Hindlimb muscle (tissue), 1 donor: ENCODE results near the gene TSPAN17. TPM values are rescaled to one million over a fixed set of nuclear protein-coding genes. Genes with fewer than 3 reads are reported as not detected.
"Not testable (repeated sequence)": the region's sequence is repeated elsewhere in the genome, so short reads cannot be mapped to it uniquely, and the experiment has no call there.

Experiments
- DNase-seq: peaks from one replicate; pipeline ENCODE4 v3.0.0-alpha.2; 2013
- polyA plus RNA-seq: library from polyadenylated mRNA; unstranded; fragments of 120-200 nt; gene quantifications from one replicate; pipeline ENCODE4 v1.2.1, GENCODE V29; 2013; ENCODE audit not compliant: insufficient read length

The TSPAN17 gene
- polyA plus RNA-seq, 1 donor: 26.6 TPM

DNA sequence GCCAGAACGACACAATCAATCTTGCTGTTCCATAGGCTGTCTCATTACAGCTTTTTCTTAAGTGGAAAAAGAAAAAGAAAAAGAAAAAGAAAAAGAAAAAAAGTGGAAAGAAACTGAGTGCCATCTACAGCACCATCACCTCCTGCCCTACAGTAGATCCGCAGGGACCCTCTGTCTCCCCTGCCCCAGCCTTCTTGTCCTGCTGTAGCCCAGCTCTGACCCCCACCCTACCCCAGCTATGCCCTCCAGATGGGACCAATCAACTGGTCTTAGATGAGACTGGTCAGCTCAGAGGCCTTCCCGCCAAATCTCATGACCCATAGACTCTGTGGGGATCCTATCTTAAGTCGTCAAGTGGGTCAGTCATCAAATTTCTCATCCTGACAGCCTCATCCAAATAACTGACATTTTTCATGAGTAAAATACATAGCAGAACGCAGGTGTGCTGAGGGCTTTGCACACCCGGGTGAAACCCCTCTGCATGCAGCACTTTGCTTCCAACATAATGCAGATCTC is 34.8 kb downstream of the TSPAN17 start:
- no peak for DNase-seq

DNA sequence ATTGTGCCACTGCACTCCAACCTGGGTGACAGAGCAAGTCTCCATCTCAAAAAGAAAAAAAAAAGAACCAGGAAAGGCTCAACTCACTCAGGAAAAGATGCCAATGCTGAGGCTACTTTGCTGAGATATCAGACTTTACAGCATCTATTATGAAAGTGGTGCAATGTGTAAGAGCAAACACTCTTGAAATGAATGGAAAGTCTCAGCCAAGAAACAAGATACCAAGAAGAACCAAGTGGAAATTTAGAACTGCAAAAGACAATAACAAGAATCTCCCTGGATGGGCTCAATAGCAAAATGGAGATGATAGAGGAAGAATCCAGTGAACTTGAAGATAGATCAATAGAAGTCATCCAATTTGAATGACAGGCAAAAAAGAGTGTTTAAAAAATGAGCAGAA is 37.7 kb downstream of the TSPAN17 start:
- DNase-seq: no peak

DNA sequence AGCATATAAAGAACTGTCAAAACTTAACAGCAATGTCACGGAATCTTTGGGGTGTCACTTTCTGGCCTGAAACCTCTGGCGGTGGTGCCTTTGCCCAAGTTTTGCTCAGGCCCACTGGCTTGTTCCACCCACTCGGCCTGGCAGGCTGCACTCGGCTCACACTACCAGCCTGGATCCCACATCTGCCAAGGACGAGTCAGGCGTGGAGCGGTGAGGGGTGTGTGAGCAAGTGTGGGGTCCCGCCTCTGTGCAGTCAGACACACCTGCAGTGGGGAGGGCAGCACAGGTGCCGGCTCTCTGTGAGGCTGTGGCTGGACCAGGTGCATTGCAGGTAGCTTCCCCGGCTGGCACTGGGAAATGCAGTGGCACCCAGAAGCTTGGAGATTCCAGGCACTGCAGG is 40.0 kb downstream of the TSPAN17 start:
- DNase-seq: no peak

DNA sequence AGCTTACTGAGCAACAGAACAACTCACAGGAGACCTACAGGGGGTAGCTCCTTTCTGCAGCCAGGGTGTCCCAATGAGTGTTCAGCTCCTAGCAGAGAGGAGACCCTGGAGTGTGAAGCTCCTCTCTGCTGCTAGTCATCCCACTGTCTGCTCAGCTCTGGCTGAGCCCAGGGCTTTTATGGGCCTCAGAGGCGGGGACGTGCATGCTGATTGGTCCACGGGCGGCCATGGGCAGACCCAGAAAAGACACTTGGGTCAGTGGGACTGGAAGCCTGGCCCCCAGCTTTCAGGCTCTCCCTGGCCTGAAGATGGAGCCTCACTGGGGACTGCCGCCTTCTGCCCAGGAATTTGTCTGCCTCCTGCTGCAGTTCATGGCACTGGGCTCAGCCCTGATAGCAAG is 40.6 kb downstream of the TSPAN17 start:
- DNase-seq: no peak

DNA sequence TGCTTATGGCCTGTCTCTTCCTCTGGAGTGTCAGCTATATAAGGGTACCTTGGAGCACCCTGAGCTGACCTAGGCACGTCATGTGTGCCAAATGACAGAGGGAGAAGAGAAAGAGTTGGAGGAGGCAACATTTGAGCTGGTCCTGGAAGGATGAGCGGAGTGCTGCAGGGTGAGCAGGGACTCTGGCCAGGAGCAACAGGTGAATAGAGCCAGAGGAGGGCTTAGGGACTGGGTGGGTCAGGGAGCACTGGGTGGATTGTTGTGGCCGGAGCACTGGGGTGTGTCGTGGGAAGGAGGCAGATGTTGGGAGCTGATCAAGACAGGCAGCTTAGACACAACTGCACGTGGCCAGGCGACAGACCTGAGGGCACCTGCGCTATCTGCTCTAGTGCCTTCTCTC is 43.6 kb downstream of the TSPAN17 start:
- DNase-seq: no peak

DNA sequence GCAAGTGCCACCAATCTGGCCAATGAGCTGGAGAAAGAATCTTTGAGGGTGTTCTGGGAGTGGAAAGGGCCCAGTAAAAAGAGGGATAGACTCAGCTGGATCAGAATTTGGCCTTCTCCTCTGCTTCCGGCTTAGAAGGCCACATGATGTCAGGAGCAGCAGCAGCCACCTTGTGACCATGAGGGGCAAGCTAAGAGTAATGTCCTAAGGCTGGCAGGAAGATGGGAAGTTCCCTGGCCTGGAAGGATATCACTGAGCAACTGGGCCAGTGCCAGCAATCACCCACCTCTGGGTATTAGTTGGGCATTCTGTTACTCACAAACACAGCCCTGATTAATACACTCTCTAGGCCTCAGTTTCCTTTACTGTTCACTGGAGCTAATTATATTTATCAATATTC is 44.2 kb downstream of the TSPAN17 start:
- no peak for DNase-seq

DNA sequence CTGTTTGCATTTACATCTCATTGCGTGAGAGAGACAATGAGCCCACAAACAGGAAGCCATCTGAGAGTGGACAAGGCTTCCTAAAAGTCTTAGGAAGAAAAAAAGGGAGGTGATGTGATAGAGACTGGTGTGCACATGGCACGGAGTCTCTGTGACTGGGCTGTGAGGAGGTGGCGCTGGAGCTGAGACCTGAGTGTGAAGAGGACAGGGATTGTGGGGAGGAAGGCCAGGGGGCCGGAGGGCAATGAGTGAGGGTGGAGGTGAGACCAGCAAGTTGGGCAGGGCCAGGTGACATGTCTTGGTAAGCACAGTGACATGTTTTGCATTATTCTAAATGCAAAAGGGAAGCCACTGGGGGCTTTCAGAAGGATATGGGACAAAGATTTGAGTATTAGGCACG is 45.0 kb downstream of the TSPAN17 start:
- no peak for DNase-seq

DNA sequence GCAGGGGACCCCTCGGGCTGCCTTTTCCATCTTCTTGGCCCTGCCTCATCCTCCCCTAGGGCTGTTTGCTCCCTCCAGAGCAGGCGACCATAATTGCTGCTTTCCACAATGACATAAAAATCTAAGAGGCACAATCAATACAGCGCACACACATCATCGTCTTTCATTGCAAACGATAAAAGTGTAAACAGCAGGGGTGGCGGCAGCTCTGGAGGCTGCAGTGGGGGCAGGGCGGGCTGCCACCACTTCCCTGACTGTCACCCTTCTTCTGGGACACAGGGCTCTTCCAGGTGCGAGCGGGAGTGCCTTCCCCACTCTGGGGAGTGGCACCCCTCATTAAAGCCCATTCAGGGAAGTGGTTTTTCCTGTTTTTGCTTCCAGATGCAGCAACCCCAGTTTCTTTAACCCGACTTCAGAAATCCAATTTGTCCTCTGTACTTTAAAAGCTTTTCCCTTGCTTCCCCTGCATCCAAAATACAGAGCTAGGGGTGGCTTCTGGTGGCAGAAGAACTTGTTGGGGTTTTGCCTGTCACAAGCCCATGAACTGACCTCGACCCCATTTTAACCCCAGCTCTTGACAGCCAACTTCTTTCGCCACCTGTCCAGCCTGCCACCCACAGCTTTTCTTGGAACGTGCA is 45.7 kb downstream of the TSPAN17 start:
- DNase-seq: no peak

DNA sequence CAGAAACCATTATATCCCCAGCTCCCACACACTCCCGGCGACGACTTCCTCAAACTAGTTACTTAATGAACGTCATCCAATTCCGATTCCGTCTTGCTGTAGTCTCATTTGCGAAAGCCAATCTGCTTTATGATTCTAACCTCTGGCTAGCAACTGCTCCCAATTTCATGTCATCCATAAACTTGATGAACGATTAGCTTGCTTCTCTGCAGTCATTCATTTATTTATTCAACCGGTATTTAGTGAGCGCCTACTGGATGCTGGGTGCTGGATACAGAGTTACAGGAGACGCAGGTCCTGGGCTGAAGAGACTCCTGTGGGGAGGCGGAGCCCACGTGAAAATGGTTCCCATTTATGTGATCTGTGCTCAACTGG is 46.2 kb downstream of the TSPAN17 start:
- no peak for DNase-seq

DNA sequence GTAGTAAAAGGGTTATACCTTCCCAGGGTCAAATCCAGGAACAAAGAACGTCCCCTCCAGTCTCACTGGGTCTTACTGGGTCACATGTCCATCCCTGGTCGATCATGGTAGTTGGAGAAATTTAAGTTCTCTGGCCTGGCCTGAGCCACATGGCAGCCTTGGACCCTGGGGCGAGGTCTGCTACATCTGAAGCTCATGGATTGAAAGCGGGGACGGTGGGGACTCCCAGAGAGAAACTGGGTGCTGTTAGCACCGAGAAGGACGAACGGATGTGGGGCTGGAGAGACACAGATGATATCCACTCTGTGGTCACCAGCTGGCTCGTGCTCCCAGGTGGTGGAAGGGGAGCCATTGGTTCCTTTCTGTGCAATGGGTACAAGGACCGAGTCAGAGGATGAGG is 46.9 kb downstream of the TSPAN17 start:
- DNase-seq: no peak

DNA sequence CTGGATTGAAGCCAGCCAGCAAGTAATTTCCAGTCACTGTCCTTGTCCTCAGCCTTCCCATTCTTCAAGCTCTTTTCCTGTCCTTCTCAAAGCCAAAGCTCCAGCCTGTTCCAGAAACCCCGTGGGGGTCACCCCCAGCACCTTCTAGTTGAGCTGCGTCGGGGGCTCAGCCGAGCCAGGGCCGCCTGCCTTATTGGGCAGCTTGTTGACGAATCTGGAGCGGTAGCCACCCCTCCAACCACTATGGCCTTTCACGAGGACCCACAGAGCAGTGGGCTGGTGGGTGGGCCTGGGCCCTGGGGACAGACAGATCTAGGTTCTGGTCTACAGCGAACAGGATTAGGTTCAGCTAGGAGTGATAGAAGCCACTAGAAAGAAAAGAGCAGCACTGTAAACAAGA is 47.3 kb downstream of the TSPAN17 start:
- DNase-seq: no peak

DNA sequence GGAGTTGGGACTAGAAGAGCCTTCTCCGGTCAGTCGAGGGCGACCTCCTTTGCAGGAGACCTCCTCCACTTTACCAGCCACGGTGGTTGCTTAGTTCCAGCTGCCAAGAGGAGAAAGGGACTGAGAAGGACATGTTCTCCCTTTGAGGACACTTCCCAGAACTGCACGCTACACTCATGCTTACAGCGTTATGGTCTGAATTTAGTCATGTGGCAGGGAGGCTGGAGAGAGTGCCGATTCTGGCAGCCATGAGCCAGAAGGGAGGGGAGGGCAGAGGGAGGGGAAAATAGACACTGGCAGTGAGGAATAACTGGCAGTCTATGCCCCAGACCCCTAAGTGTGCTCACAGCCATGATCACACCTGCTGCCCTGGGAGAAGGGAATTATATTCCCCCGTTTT is 47.8 kb downstream of the TSPAN17 start:
- no peak for DNase-seq

DNA sequence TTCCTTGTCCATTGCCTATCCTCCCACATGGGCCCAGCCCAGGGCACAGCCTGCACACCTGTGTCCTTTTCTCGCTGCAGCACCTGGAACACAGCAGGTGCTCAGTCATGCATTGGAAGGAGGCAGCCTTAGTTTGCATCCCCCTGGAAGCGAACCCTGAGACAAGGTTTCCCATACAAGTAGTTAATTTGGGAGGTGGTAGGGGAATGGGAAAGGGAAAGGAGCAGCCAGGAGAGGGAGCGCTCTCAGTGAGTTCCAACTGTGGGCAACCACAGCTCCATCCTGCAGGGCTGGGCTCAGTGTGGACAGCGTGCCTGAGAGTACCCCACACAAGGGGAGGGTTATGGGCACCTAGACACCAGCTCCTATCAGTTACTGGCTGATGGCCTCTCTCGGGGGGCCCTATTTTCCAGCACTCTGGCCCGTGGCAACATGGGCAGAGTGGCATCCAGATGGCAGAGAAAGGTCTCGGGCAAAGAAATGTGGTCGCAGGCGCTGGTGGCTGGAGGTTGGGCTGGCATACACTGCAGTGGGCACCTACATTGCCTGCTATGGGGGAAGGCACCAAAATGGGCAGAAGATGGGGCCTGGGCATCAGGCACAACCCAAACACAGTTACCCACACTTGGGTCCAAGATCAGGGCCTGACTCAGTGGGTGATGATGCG is 50.1 kb downstream of the TSPAN17 start:
- no peak for DNase-seq

DNA sequence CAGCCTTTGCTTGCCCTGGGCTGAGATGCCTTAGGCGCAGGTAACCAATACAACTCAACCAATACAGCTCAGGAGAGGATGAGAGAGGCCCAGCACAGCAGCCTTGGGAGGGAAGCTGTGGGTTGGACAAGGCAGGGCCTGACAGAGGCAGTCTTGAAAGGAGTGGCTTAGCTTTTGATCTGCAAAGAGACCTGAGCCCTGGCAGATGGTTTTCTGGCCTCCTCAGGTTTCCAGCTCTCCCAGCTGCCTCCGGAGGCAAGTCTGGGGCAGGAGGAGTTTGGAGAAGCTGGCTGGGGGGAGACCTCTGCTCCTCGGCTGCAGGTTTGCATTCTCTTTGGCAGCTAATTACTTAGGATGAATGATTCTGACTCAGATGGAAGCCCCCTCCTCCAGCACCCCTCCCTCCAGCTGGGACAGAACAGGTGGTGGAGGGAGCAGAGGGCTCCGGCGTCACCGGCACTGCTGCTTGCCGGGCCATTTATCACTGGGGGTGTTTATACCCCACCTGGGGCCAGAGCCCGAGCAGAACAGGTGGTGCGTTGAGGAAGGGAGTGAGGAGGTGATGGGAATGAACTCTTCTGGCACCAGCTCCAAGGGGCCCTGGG is 50.8 kb downstream of the TSPAN17 start:
- no peak for DNase-seq

DNA sequence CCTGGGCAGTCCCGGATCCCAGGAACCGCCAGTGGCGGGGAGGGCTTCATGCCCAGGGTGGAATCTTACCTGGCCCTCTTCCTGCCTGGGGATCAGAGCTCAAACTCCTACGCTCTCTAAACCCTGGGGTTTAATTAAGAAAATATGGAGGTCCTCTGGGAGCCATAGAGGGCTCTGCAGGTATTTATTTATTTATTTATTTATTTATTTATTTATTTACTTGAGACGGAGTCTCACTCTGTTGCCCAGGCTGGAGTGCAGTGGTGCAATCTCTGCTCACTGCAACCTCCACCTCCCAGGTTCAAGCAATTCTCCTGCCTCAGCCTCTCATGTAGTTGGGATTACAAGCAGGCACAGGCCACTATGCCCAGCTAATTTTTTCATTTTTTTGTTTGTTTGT is 52.2 kb downstream of the TSPAN17 start:
- DNase-seq: not testable (repeated sequence)

DNA sequence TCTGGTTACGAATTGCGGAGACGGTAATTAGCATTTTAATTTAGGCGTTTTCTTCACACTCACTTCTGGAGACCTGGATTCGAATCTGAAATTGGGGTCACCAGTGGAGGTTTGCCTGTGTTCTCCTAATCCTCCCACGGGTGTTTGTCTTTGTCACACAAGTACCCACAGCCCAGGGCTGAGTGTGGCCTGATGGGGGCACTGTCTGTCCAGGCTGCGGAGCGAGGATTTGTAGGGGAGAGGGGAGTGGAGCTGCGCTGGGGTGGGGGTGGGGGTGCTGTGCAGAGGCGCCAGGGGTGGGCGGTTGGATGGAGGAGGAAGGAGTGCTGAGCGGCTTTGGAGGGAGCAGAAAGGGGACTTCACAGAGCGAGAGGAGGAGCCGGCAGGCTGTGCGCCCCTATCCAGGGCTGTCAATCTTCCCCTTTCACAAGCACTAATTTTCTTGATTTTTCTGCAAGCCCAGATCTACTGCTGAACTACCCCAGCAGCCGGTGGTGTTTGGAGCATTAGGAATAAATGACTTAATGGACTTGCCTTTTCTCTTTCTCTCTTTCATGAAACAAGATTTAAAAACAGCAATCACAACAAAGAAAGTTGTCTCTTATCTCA is 53.1 kb downstream of the TSPAN17 start:
- no peak for DNase-seq

DNA sequence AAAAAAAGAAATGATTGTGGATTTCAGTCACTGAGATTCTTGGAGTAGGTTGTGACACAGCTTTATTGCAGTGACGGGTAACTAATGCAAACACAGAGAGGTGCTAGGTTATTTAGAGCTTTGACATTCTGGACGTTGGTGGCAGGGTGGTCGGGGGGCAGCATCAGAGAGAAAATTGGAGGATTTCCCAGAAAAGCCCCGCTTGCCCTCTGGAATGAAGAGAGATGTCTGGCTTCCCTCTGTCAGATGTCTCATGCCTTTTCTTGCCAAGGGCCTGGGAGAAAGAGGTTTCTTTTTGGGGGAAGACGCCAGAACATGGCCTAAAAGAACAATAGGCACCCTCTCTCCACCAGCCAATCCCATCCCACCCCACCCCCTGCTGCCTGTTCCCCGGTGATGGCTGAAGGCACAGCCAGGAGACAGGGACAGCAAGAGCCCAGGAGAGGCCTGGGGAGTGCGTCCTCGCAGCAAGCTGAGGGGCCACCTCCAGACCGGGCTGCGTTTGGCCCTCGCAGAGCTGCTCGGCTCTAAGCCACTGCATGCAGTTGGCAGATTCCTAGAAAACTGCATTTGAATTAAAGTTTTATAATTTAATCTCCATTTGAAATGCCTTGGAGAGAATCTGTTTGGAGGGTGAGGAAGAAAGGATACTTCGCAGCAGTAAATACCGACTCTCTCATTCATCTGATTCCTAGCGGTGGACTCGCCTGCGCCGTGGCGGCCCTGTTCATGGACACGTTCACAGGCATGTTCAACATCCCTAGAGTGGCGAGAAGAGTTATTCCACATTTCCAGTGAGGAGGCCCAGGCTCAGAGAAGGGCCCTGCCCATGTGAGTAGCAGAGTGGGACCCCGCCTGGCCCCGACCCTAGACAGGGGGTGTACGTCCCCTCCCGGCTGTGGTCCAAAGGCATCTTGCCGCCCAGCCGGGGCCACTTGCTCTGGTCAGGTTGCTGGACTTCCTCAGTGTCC is 55.7 kb downstream of the TSPAN17 start:
- DNase-seq: no peak

DNA sequence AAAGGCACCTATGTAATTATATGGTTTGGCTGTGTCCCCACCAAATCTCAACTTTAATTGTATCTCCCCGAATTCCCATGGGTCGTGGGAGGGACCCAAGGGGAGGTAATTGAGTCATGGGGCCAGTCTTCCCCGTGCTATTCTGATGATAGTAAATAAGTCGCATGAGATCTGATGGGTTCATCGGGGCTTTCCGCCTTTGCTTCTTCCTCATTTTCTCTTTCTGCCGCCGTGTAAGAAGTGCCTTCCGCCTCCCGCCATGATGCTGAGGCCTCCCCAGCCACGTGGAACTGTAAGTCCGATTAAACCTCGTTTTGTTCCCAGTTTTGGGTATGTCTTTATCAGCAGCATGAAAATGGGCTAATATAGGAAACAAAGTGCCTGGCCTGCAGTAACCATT is 56.6 kb downstream of the TSPAN17 start:
- no peak for DNase-seq

DNA sequence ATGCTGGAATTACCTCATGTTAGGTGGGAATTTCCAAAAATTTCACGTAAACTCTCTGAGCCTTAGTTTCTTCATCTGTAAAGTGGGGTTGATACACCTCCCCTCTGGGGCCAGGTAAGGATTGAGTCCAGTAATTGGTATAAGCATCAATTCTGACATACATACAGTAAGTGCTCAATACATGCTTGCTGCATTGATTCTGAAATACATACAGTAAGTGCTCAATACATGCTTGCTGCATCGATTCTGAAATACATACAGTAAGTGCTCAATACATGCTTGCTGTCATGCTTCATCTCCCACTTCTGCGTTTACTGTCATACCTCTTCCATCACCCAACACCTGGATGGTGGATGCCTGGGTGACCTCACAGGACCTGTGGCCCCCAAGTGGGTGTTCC is 57.1 kb downstream of the TSPAN17 start:
- no peak for DNase-seq

DNA sequence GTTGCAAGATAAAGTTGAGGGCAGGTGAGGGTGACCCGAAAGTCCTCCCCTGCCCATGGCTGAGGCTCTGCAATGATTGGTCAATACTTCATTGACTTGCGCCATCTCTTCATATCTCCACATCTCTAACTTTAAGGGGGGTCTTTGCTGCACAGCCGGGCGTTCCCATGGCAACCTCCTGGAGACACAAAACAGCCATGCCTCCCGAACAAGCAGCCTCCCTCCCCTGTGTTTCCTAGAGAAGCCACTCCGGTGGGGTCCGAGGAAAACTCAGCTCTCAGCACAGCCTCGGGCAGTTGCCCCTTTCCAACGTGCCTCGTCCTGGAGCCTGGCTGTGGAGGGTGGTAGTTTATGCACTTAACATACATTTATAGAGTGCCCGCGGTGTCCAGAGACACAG is 57.5 kb downstream of the TSPAN17 start:
- no peak for DNase-seq
